HepG2 (cell line): Measurements from ENCODE around the gene FBLIM1. TPM values are rescaled to one million over a fixed set of nuclear protein-coding genes. Genes with fewer than 3 reads are reported as not detected.

Experiments used
- EZH2 ChIP-seq: conservative IDR thresholded peaks from 2 replicates; pipeline ENCODE4 v1.6.1; 2012; ENCODE audit warnings: mild to moderate bottlenecking, low read depth, low read length, moderate library complexity
- FOXK2 ChIP-seq: fragments of 450-650 bp; IDR thresholded peaks from 2 replicates; pipeline ENCODE4 v1.6.1; 2016
- FOXP1 ChIP-seq, 2 experiments: fragments of 450-650 bp in 1 of 2; IDR thresholded peaks; 2 replicates each; pipeline ENCODE4 v1.6.1; 2017 to 2018; ENCODE audit warnings: antibody characterized with exemption in 1 of 2
- GABPB1 ChIP-seq: IDR thresholded peaks from 2 replicates; pipeline ENCODE4 v1.6.1; 2016; ENCODE audit warnings: mild to moderate bottlenecking, missing genetic modification reagents, moderate library complexity, missing compliant biosample characterization
- GATAD2A ChIP-seq: IDR thresholded peaks from 2 replicates; pipeline ENCODE4 v1.6.1; 2016
- HIVEP1 ChIP-seq: sonication (generic); formaldehyde crosslinking; IDR thresholded peaks from 2 replicates; pipeline ENCODE4 v1.4.0; 2020; ENCODE audit warnings: mild to moderate bottlenecking, missing genetic modification reagents
- IRF9 ChIP-seq: sonication (generic); formaldehyde crosslinking; IDR thresholded peaks from 2 replicates; pipeline ENCODE4 v1.8.0; 2022; ENCODE audit warnings: missing genetic modification reagents, mild to moderate bottlenecking, borderline replicate concordance
- JARID2 ChIP-seq: sonication (generic); formaldehyde crosslinking; IDR thresholded peaks from 2 replicates; pipeline ENCODE4 v1.8.1; 2023; ENCODE audit warnings: missing genetic modification reagents, inconsistent platforms; ENCODE audit not compliant: insufficient replicate concordance
- KDM1A ChIP-seq: IDR thresholded peaks from 2 replicates; pipeline ENCODE4 v1.6.1; 2016; ENCODE audit warnings: missing compliant biosample characterization
- KDM4B ChIP-seq: sonication (generic); formaldehyde crosslinking; IDR thresholded peaks from 2 replicates; pipeline ENCODE4 v1.4.0; 2020; ENCODE audit warnings: missing genetic modification reagents
- KDM5B ChIP-seq: sonication (generic); formaldehyde crosslinking; IDR thresholded peaks from 2 replicates; pipeline ENCODE4 v1.4.0; 2020; ENCODE audit warnings: missing genetic modification reagents, mild to moderate bottlenecking, borderline replicate concordance
- PTBP1 ChIP-seq: fragments of 200-400 bp; formaldehyde crosslinking; IDR thresholded peaks from 2 replicates; pipeline ENCODE4 v1.6.1; 2018; ENCODE audit warnings: low read length, low read depth; ENCODE audit not compliant: poor library complexity, severe bottlenecking
- REXO4 ChIP-seq: sonication (generic); formaldehyde crosslinking; IDR thresholded peaks from 2 replicates; pipeline ENCODE4 v1.8.0; 2022; ENCODE audit warnings: missing genetic modification reagents, mild to moderate bottlenecking, borderline replicate concordance
- RFX5 ChIP-seq: IDR thresholded peaks from 2 replicates; pipeline ENCODE4 v1.6.1; 2011; ENCODE audit warnings: low read depth, low read length, improper control_type of control experiment
- SALL1 ChIP-seq: sonication (generic); formaldehyde crosslinking; IDR thresholded peaks from 2 replicates; pipeline ENCODE4 v1.8.0; 2022; ENCODE audit warnings: mild to moderate bottlenecking, missing genetic modification reagents
- SRSF1 ChIP-seq: fragments of 200-400 bp; formaldehyde crosslinking; optimal IDR thresholded peaks from 2 replicates; pipeline ENCODE3; 2017; ENCODE audit warnings: mild to moderate bottlenecking, low read depth, low read length, moderate library complexity
- TBX3 ChIP-seq: fragments of 450-650 bp; IDR thresholded peaks from 2 replicates; pipeline ENCODE4 v1.6.1; 2017; ENCODE audit warnings: antibody characterized with exemption, mild to moderate bottlenecking, inconsistent platforms, borderline replicate concordance
- ZBTB2 ChIP-seq: sonication (generic); formaldehyde crosslinking; IDR thresholded peaks from 2 replicates; pipeline ENCODE4 v1.8.0; 2022; ENCODE audit warnings: low read depth, missing genetic modification reagents
- ZNF205 ChIP-seq: IDR thresholded peaks from 2 replicates; pipeline ENCODE4 v1.6.1; 2018; ENCODE audit warnings: missing biosample characterization, missing genetic modification reagents
- ZNF598 ChIP-seq: sonication (generic); formaldehyde crosslinking; IDR thresholded peaks from 2 replicates; pipeline ENCODE4 v1.5.1; 2020; ENCODE audit warnings: mild to moderate bottlenecking, missing genetic modification reagents, borderline replicate concordance
- ZNF652 ChIP-seq: IDR thresholded peaks from 2 replicates; pipeline ENCODE4 v1.6.1; 2016; ENCODE audit warnings: low read depth, borderline replicate concordance
- ZNF839 ChIP-seq: sonication (generic); formaldehyde crosslinking; IDR thresholded peaks from 2 replicates; pipeline ENCODE4 v1.4.0; 2020; ENCODE audit warnings: missing genetic modification reagents, mild to moderate bottlenecking, borderline replicate concordance
- ZSCAN25 ChIP-seq: sonication (generic); formaldehyde crosslinking; IDR thresholded peaks from 2 replicates; pipeline ENCODE4 v1.8.0; 2022; ENCODE audit warnings: mild to moderate bottlenecking, missing genetic modification reagents
- polyA plus RNA-seq, 8 experiments: library from polyadenylated mRNA; depleted of rRNA in 3 of 8; stranded (reverse) in 7 of 8; unstranded in 1 of 8; fragments of >200 nt; fragmentation: Illumina TruSeq in 4 of 8; extraction: Trizol in 4 of 8; gene quantifications; 2 replicates each; pipeline versions ENCODE4 v1.2.1 to v1.2.3, GENCODE V29; 2011 to 2016; ENCODE audit warnings: low read depth in 4 of 8, missing spikeins in 1 of 8, mixed read lengths in 1 of 8; ENCODE audit not compliant: insufficient read depth in 1 of 8
- total RNA-seq, 5 experiments: library from RNA; depleted of rRNA; stranded (reverse); fragments of >200 nt; fragmentation: Illumina TruSeq; extraction: Trizol; gene quantifications; 2 replicates each; pipeline ENCODE4 v1.2.3, GENCODE V29; 2016; ENCODE audit warnings: low read depth in 1 of 5
- TF ChIP-seq, protein P1 (sequence below): sonication (generic); formaldehyde crosslinking; IDR thresholded peaks from 2 replicates; pipeline ENCODE4 v1.4.0; 2020; ENCODE audit warnings: missing genetic modification reagents, borderline replicate concordance
- TF ChIP-seq, protein P2 (sequence below): sonication (generic); formaldehyde crosslinking; IDR thresholded peaks from 2 replicates; pipeline ENCODE4 v1.4.0; 2020; ENCODE audit warnings: mild to moderate bottlenecking, missing genetic modification reagents

Gene FBLIM1
- total and polyA plus RNA-seq, 2 of the 13 experiments (the other 11 are each of a cell fraction or from before 2014, with no cell fraction given) = 10.6 to 23.0 TPM

- TF ChIP-seq ZNF205 (CRISPR knock-in tag) (peak; percentile 51; the same call in 1 of the 2 replicates), FOXK2 (no peak), JARID2 (CRISPR knock-in tag) (no peak), ZSCAN25 (CRISPR knock-in tag) (peak; percentile 83; the same call in 1 of the 2 replicates), ZNF839 (CRISPR knock-in tag) (no peak), PTBP1 (no peak), SRSF1 (no peak), IRF9 (CRISPR knock-in tag) (peak; percentile 16; the same call in 1 of the 2 replicates), GABPB1 (peak; percentile 41; the same call in 1 of the 2 replicates), RFX5 (no peak), HIVEP1 (no peak), REXO4 (CRISPR knock-in tag) (no peak), SALL1 (CRISPR knock-in tag) (peak; percentile 78), ZNF652 (peak; percentile 63; the same call in 1 of the 2 replicates), EZH2 (no peak), KDM4B (CRISPR knock-in tag) (peak; percentile 72; the same call in 1 of the 2 replicates), FOXP1 (IDR thresholded peaks at IDR 0.05) (no peak), FOXP1 (CRISPR knock-in tag; IDR thresholded peaks at IDR 0.05) (no peak), ZBTB2 (CRISPR knock-in tag) (no peak), TBX3 (no peak), ZNF598 (CRISPR knock-in tag) (peak; percentile 35; the same call in 1 of the 2 replicates), GATAD2A (peak; percentile 64), KDM5B (CRISPR knock-in tag) (no peak), KDM1A (CRISPR knock-in tag) (peak; percentile 54; the same call in 1 of the 2 replicates)
- TF ChIP-seq, protein P1, sequence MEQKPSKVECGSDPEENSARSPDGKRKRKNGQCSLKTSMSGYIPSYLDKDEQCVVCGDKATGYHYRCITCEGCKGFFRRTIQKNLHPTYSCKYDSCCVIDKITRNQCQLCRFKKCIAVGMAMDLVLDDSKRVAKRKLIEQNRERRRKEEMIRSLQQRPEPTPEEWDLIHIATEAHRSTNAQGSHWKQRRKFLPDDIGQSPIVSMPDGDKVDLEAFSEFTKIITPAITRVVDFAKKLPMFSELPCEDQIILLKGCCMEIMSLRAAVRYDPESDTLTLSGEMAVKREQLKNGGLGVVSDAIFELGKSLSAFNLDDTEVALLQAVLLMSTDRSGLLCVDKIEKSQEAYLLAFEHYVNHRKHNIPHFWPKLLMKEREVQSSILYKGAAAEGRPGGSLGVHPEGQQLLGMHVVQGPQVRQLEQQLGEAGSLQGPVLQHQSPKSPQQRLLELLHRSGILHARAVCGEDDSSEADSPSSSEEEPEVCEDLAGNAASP (CRISPR knock-in tag) = 0 out of 2 replicates have a peak, but pooled peaks have one; percentile 68
- TF ChIP-seq, protein P2, sequence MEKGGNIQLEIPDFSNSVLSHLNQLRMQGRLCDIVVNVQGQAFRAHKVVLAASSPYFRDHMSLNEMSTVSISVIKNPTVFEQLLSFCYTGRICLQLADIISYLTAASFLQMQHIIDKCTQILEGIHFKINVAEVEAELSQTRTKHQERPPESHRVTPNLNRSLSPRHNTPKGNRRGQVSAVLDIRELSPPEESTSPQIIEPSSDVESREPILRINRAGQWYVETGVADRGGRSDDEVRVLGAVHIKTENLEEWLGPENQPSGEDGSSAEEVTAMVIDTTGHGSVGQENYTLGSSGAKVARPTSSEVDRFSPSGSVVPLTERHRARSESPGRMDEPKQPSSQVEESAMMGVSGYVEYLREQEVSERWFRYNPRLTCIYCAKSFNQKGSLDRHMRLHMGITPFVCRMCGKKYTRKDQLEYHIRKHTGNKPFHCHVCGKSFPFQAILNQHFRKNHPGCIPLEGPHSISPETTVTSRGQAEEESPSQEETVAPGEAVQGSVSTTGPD (CRISPR knock-in tag) = no peak
Observed at GRCh38 chr1:15740924-15741850, 17.4 kb upstream of the FBLIM1 start (continued).
